GM12878 (cell line): ENCODE results near the gene SLC43A3. TPM values are rescaled to one million over a fixed set of nuclear protein-coding genes. Genes with fewer than 3 reads are reported as not detected.

Source experiments
- ATAC-seq: fragments of 200-7000 bp; cut with Tn5 transposase; 3 replicates; pipeline ENCODE4 v1.9.1; 2020; ENCODE audit warnings: mild to moderate bottlenecking, moderate library complexity
- BruUV-seq: library from RNA; stranded (reverse); fragments of 400-500 nt; replicated peaks from 2 replicates; lab custom pipeline; 2021; lab: Mats Ljungman, UMichigan
- CTCF ChIA-PET: fragments of 300-600 bp; sonication (Branson Sonifier 250); formaldehyde crosslinking; extraction: SDS; loops from one replicate; lab custom pipeline; 2021; ENCODE audit warnings: inconsistent platforms; lab: Yijun Ruan, JAX
- POLR2A ChIA-PET: fragments of 350-600 bp; formaldehyde crosslinking; extraction: SDS; loops from one replicate; lab custom pipeline; 2021; ENCODE audit warnings: inconsistent platforms; lab: Charles Lee
- RAD21 ChIA-PET: fragments of 300-600 bp; sonication (Branson Sonifier 250); formaldehyde crosslinking; loops from one replicate; lab custom pipeline; 2023; ENCODE audit warnings: antibody characterized with exemption; ENCODE audit not compliant: unreplicated experiment; lab: Charles Lee
- SMC1A ChIA-PET: fragments of 300-600 bp; sonication (Branson Sonifier 250); formaldehyde crosslinking; loops from one replicate; lab custom pipeline; 2023; ENCODE audit not compliant: unreplicated experiment, uncharacterized antibody; lab: Charles Lee
- DNase-seq: peaks from one replicate; pipeline ENCODE4 v3.0.0-alpha.2; 2011; ENCODE audit warnings: low read depth, low spot score
- FAIRE-seq: peaks from 3 replicates; lab custom pipeline; 2011; peaks lifted over from hg19 to GRCh38; lab: Jason Lieb, UNC
- H2AFZ ChIP-seq: 2 replicates; pipeline ENCODE4 v1.6.0; 2011; ENCODE audit warnings: low read depth, low read length, control low read depth; ENCODE audit not compliant: control insufficient read depth
- H3K27ac ChIP-seq: 2 replicates; pipeline ENCODE4 v1.5.1; 2011; ENCODE audit warnings: control low read depth; ENCODE audit not compliant: control insufficient read depth, insufficient read depth
- H3K27me3 ChIP-seq, 2 experiments: replicated peaks in 1 of 2; 2 replicates each; pipeline versions ENCODE4 v1.6.0 to v1.6.1; 2011; ENCODE audit warnings: low read length in 1 of 2; ENCODE audit not compliant: control insufficient read depth in 2 of 2, insufficient read depth in 2 of 2
- H3K36me3 ChIP-seq, 2 experiments: 2 replicates each; pipeline ENCODE4 v1.5.1; 2011; ENCODE audit warnings: low read length in 1 of 2; ENCODE audit not compliant: control insufficient read depth in 2 of 2, insufficient read depth in 2 of 2
- H3K4me1 ChIP-seq: 2 replicates; pipeline ENCODE4 v1.6.1; 2011; ENCODE audit warnings: mild to moderate bottlenecking, low read length, moderate library complexity, mixed read lengths; ENCODE audit not compliant: control insufficient read depth, insufficient read depth
- H3K4me2 ChIP-seq: 2 replicates; pipeline ENCODE4 v1.6.0; 2011; ENCODE audit warnings: control low read depth; ENCODE audit not compliant: control insufficient read depth, insufficient read depth
- H3K4me3 ChIP-seq: fragments of 200-600 bp; sonication (generic); 2 replicates; pipeline ENCODE4 v1.5.1; 2016
- H3K79me2 ChIP-seq: 2 replicates; pipeline ENCODE4 v1.6.0; 2011; ENCODE audit warnings: low read length; ENCODE audit not compliant: control insufficient read depth, insufficient read depth
- H3K9ac ChIP-seq: 2 replicates; pipeline ENCODE4 v1.8.0; 2011; ENCODE audit warnings: low read length, control low read depth, mixed read lengths; ENCODE audit not compliant: control insufficient read depth, insufficient read depth
- H3K9me3 ChIP-seq: replicated peaks from 3 replicates; pipeline ENCODE4 v1.5.1; 2011; ENCODE audit warnings: mild to moderate bottlenecking, low read length; ENCODE audit not compliant: control insufficient read depth, insufficient read depth
- H4K20me1 ChIP-seq: 2 replicates; pipeline ENCODE4 v1.6.0; 2011; ENCODE audit not compliant: control insufficient read depth, insufficient read depth
- BACH1 ChIP-seq: fragments of 450-650 bp; IDR thresholded peaks from 2 replicates; pipeline ENCODE4 v1.6.1; 2017; ENCODE audit warnings: mild to moderate bottlenecking, borderline replicate concordance
- BHLHE40 ChIP-seq, 2 experiments: fragments of 450-650 bp in 1 of 2; IDR thresholded peaks; 2 replicates each; pipeline ENCODE4 v1.6.1; 2011 to 2017; ENCODE audit warnings: low read depth in 2 of 2, borderline replicate concordance in 1 of 2, improper control_type of control experiment in 1 of 2, low read length in 1 of 2, mild to moderate bottlenecking in 1 of 2
- CTCF ChIP-seq, 3 experiments: IDR thresholded peaks in 2 of 3; conservative IDR thresholded peaks in 1 of 3; 2 replicates each; pipeline ENCODE4 v1.5.1; 2011; ENCODE audit warnings: low read depth in 3 of 3, low read length in 3 of 3, mild to moderate bottlenecking in 3 of 3, control low read depth in 2 of 3, moderate library complexity in 2 of 3, inconsistent platforms in 1 of 3, mixed read lengths in 1 of 3; ENCODE audit not compliant: control insufficient read depth in 2 of 3, insufficient read depth in 1 of 3; ENCODE audit errors: extremely low read depth in 1 of 3
- GABPA ChIP-seq: IDR thresholded peaks from 2 replicates; pipeline ENCODE4 v1.6.1; 2014; ENCODE audit warnings: antibody characterized with exemption, low read depth, mild to moderate bottlenecking, inconsistent platforms
- MEF2A ChIP-seq: IDR thresholded peaks from 2 replicates; pipeline ENCODE4 v1.6.1; 2011; ENCODE audit warnings: low read depth, mild to moderate bottlenecking, low read length, moderate library complexity; ENCODE audit not compliant: insufficient read depth
- PAX8 ChIP-seq: fragments of 450-650 bp; IDR thresholded peaks from 2 replicates; pipeline ENCODE4 v1.6.1; 2017; ENCODE audit warnings: mild to moderate bottlenecking, moderate library complexity
- RAD21 ChIP-seq: IDR thresholded peaks from 2 replicates; pipeline ENCODE4 v1.6.1; 2011; ENCODE audit warnings: mild to moderate bottlenecking, low read depth, low read length, moderate library complexity; ENCODE audit not compliant: insufficient read depth
- RUNX3 ChIP-seq: IDR thresholded peaks from 2 replicates; pipeline ENCODE4 v1.6.1; 2012; ENCODE audit warnings: low read length, inconsistent platforms
- SMC3 ChIP-seq: IDR thresholded peaks from 2 replicates; pipeline ENCODE4 v1.6.1; 2011; ENCODE audit warnings: low read length, improper control_type of control experiment, borderline replicate concordance
- SPI1 ChIP-seq: IDR thresholded peaks from 2 replicates; pipeline ENCODE4 v1.6.1; 2011; ENCODE audit warnings: low read depth, mild to moderate bottlenecking, low read length, moderate library complexity, borderline replicate concordance; ENCODE audit not compliant: insufficient read depth
- STAT1 ChIP-seq: fragments of 450-650 bp; conservative IDR thresholded peaks from 2 replicates; pipeline ENCODE4 v1.6.1; 2014; ENCODE audit warnings: antibody characterized with exemption, mild to moderate bottlenecking
- STAT3 ChIP-seq: IDR thresholded peaks from 2 replicates; pipeline ENCODE4 v1.6.1; 2011; ENCODE audit warnings: low read depth, low read length, improper control_type of control experiment
- SUZ12 ChIP-seq: fragments of 200-600 bp; sonication (generic); IDR thresholded peaks from one replicate; pipeline ENCODE4 v1.6.1; 2018; ENCODE audit warnings: antibody characterized with exemption, mild to moderate bottlenecking; ENCODE audit not compliant: unreplicated experiment
- TARDBP ChIP-seq: IDR thresholded peaks from 2 replicates; pipeline ENCODE4 v1.6.1; 2016; ENCODE audit warnings: borderline replicate concordance
- TCF12 ChIP-seq: IDR thresholded peaks from 2 replicates; pipeline ENCODE4 v1.6.1; 2011; ENCODE audit warnings: low read depth, mild to moderate bottlenecking, low read length
- YY1 ChIP-seq: IDR thresholded peaks from 2 replicates; pipeline ENCODE4 v1.6.1; 2011; ENCODE audit warnings: low read depth, mild to moderate bottlenecking, low read length
- WGBS: methylation state at CpG from one replicate; pipeline ENCODE4 v1.1.6; 2016; ENCODE audit warnings: low lambda C conversion rate; ENCODE audit not compliant: insufficient replicate concordance, insufficient coverage; ENCODE audit errors: missing lambda C conversion rate; 5-methylcytosine and 5-hydroxymethylcytosine counted together
- in situ Hi-C: fragments of 300-500 bp; cut with MboI; formaldehyde crosslinking; loops from 9 replicates; pipeline ENCODE4 v1.14.3; 2018; ENCODE audit warnings: mixed read lengths
- intact Hi-C: fragments of 100-400 bp; cut with micrococcal nuclease; formaldehyde crosslinking; loops from one replicate; pipeline ENCODE4 v1.14.2; 2022; ENCODE audit not compliant: unreplicated experiment
- polyA plus RNA-seq, 11 experiments: library from polyadenylated mRNA; depleted of rRNA in 4 of 11; unstranded in 6 of 11; stranded (reverse) in 5 of 11; fragments of >200 nt; fragmentation: Nextera tagmentation in 4 of 11; fragmentation: Illumina TruSeq in 1 of 11; extraction: Ambion mirVana in 4 of 11; extraction: Trizol in 1 of 11; gene quantifications; 1 replicate in 1 of 11; 2 replicates in 10 of 11; pipeline versions ENCODE4 v1.2.1 to v1.2.3, GENCODE V29; 2011 to 2016; ENCODE audit warnings: inconsistent platforms in 2 of 11, missing spikeins in 2 of 11, low read depth in 1 of 11
- total RNA-seq, 4 experiments: library from RNA; depleted of rRNA in 3 of 4; stranded (reverse); fragments of >200 nt in 3 of 4; fragmentation: Illumina TruSeq in 1 of 4; extraction: Trizol in 1 of 4; gene quantifications; 2 replicates each; pipeline versions ENCODE4 v1.2.1 to v1.2.3, GENCODE V29; 2013 to 2021

The SLC43A3 gene
- total and polyA plus RNA-seq, 10 of the 15 experiments (the other 5 are each of a cell fraction or from before 2014, with no cell fraction given): 37.5 to 237 (median 132) TPM

GRCh38 chr11:57456960-57457642, 30.2 kb upstream of the SLC43A3 start:
- H3K9ac ChIP-seq: no peak overlapping the region
- in situ Hi-C loops (no loop called here), intact Hi-C loops (loop anchor here (1.0 kb wide), 3 partner anchors 23 to 112 kb away; no protein-coding TSS in a partner anchor)
- H3K27me3 ChIP-seq: peaks cover 5% of the 10 kb centered on the region in 2 experiments
- H2AFZ ChIP-seq: peak overlapping the region; percentile 23
- BruUV-seq: no TSS peak
- H3K36me3 ChIP-seq: no peaks in the 10 kb centered on the region
- ChIA-PET SMC1A (interaction anchor here (0.6 to 5.1 kb wide), 22 partner anchors 9 to 185 kb away, joined by 3 to 95 read pairs (median 5); partner anchors contain the start of genes SLC43A1, SLC43A3, TIMM10 and TNKS1BP1), RAD21 (interaction anchor here (0.6 to 3.8 kb wide), 23 partner anchors 15 to 1908 kb away, joined by 3 to 79 read pairs (median 7); partner anchors contain the start of gene SLC43A1), CTCF (interaction anchor here (0.6 to 9.4 kb wide), 41 partner anchors 8 to 344 kb away, joined by 3 to 321 read pairs (median 7); partner anchors contain the start of genes CLP1, SLC43A1, SSRP1 and TIMM10), POLR2A (no interaction called here)
- TF ChIP-seq YY1 (peak; percentile 72), CTCF (IDR thresholded peaks at IDR 0.05 in 2 of 3, conservative IDR thresholded peaks at IDR 0.05 in 1 of 3; ENCODE audit: control insufficient read depth in 2 of 3, extremely low read depth in 1 of 3, insufficient read depth in 1 of 3, low read depth in 3 of 3, low read length in 3 of 3) (peak; percentile 94 to 100 (median 98); a peak in 5 of 6 replicates), SPI1 (no peak), GABPA (no peak), TCF12 (no peak), BACH1 (no peak), SMC3 (peak; percentile 93), SUZ12 (no peak), RUNX3 (peak; percentile 32), STAT3 (no peak), PAX8 (no peak), RAD21 (peak; percentile 90), TARDBP (no peak), MEF2A (no peak), STAT1 (no peak), BHLHE40 (IDR thresholded peaks at IDR 0.05; ENCODE audit: borderline replicate concordance in 1 of 2, low read depth in 2 of 2, low read length in 1 of 2) (no peak; a peak in 1 of 4 replicates)
- H3K4me2 ChIP-seq: peak overlapping the region; percentile 92
- ATAC-seq: peak; percentile 82
- H3K9me3 ChIP-seq: no peaks in the 10 kb centered on the region
- 13% methylated on average over 18 of the region's 19 CpGs for WGBS
- peaks cover 20% of the 10 kb centered on the region for H3K4me1 ChIP-seq
- H4K20me1 ChIP-seq: 0 out of 2 replicates have a peak, but pooled peaks cover 2% of the 10 kb centered on the region
- no peak overlapping the region for H3K4me3 ChIP-seq
- peak; percentile 94 for FAIRE-seq
- no peaks in the 10 kb centered on the region for H3K79me2 ChIP-seq
- DNase-seq: no peak
- H3K27ac ChIP-seq: no peak overlapping the region
